SK-N-SH (cell line): ENCODE results near the gene NLN.

Source experiments
- CTCF ChIP-seq: fragments of 200-600 bp; sonication (generic); IDR thresholded peaks from 2 replicates; pipeline ENCODE4 v1.6.1; 2017; ENCODE audit warnings: antibody characterized with exemption, mild to moderate bottlenecking, moderate library complexity
- EP300 ChIP-seq, 2 experiments: IDR thresholded peaks; 2 replicates each; pipeline versions ENCODE4 v1.4.0 to v1.6.1; 2012; ENCODE audit warnings: borderline replicate concordance in 1 of 2, low read depth in 1 of 2, low read length in 1 of 2
- EZH2phosphoT487 ChIP-seq: fragments of 200-600 bp; sonication (generic); IDR thresholded peaks from 2 replicates; pipeline ENCODE4 v1.6.1; 2017; ENCODE audit warnings: low read depth, mixed run types, mild to moderate bottlenecking, antibody characterized with exemption, moderate library complexity, borderline replicate concordance
- RCOR1 ChIP-seq: fragments of 150-350 bp; IDR thresholded peaks from 2 replicates; pipeline ENCODE4 v1.6.1; 2017; ENCODE audit warnings: antibody characterized with exemption, low read length
- REST ChIP-seq: IDR thresholded peaks from 2 replicates; pipeline ENCODE4 v1.6.1; 2012; ENCODE audit warnings: mild to moderate bottlenecking, low read depth, low read length, moderate library complexity
- SMC3 ChIP-seq: IDR thresholded peaks from 2 replicates; pipeline ENCODE4 v1.6.1; 2012; ENCODE audit warnings: low read depth, low read length, improper control_type of control experiment
- YY1 ChIP-seq: IDR thresholded peaks from 2 replicates; pipeline ENCODE4 v1.4.0; 2012; ENCODE audit warnings: low read depth, mild to moderate bottlenecking
- ZBTB33 ChIP-seq: IDR thresholded peaks from 2 replicates; pipeline ENCODE4 v1.4.0; 2012; ENCODE audit warnings: low read depth, borderline replicate concordance

- TF ChIP-seq YY1 (no peak), SMC3 (no peak), CTCF (no peak), ZBTB33 (no peak), EZH2phosphoT487 (no peak), EP300 (IDR thresholded peaks at IDR 0.05; ENCODE audit: borderline replicate concordance in 1 of 2, low read depth in 1 of 2, low read length in 1 of 2) (no peak), RCOR1 (no peak), REST (no peak)
Measured at GRCh38 chr5:65796751-65797316, 74.8 kb downstream of the NLN start.
